SKM-1 (cell line): ENCODE measurements around the gene CPNE9.

Source experiments
- DNase-seq: peaks from one replicate; lab custom pipeline; 2025; ENCODE audit not compliant: unreplicated experiment; lab: John Stamatoyannopoulos, UW

The CPNE9 gene

GRCh38 chr3:9703736-9704346 lies at the start of gene CPNE9:
Gene CPNE9 (plus strand): TSS chr3:9703833. CDS start chr3:9703997, 164 bp downstream.
- DNase-seq, result no peak

- DNase-seq, result no peak
Observed at GRCh38 chr3:9659849-9660248, 43.8 kb upstream of the CPNE9 start.

GRCh38 chr3:9660972-9661371 lies 42.7 kb upstream of the CPNE9 start:
- no peak for DNase-seq

GRCh38 chr3:9664119-9664751 lies 39.4 kb upstream of the CPNE9 start:
- no peak for DNase-seq

GRCh38 chr3:9666704-9667445 lies 36.8 kb upstream of the CPNE9 start:
- DNase-seq, result no peak

GRCh38 chr3:9669277-9669676 lies 34.4 kb upstream of the CPNE9 start:
- no peak for DNase-seq

- no peak for DNase-seq
Observed at GRCh38 chr3:9669720-9670432, 33.8 kb upstream of the CPNE9 start.

- DNase-seq, result no peak
Observed at GRCh38 chr3:9673082-9673481, 30.6 kb upstream of the CPNE9 start.

GRCh38 chr3:9673752-9674151 lies 29.9 kb upstream of the CPNE9 start:
- no peak for DNase-seq

- no peak for DNase-seq
Observed at GRCh38 chr3:9675736-9676290, 27.8 kb upstream of the CPNE9 start.

GRCh38 chr3:9676785-9677184 lies 26.8 kb upstream of the CPNE9 start:
- no peak for DNase-seq

GRCh38 chr3:9678493-9678892 lies 25.1 kb upstream of the CPNE9 start:
- DNase-seq, result no peak

- no peak for DNase-seq
Observed at GRCh38 chr3:9679476-9680080, 24.1 kb upstream of the CPNE9 start.

GRCh38 chr3:9681011-9681722 lies 22.5 kb upstream of the CPNE9 start:
- no peak for DNase-seq

- DNase-seq, result no peak
Observed at GRCh38 chr3:9681723-9682081, 21.9 kb upstream of the CPNE9 start.

GRCh38 chr3:9682096-9682495 lies 21.5 kb upstream of the CPNE9 start:
- DNase-seq, result no peak

- no peak for DNase-seq
Observed at GRCh38 chr3:9683426-9683825, 20.2 kb upstream of the CPNE9 start.

GRCh38 chr3:9685216-9686049 lies 18.2 kb upstream of the CPNE9 start:
- DNase-seq, result no peak

- no peak for DNase-seq
Observed at GRCh38 chr3:9686050-9686550, 17.5 kb upstream of the CPNE9 start.
